ENCODE measurements around the gene RPP25L. TPM values are rescaled to one million over a fixed set of nuclear protein-coding genes. Genes with fewer than 3 reads are reported as not detected.

Gene RPP25L
- total RNA-seq, 1 donor: 19.2 TPM

GRCh38 chr9:34572092-34572491 is 39.8 kb downstream of the RPP25L start:
- H2AFZ ChIP-seq (ENCODE audit: low read length): no peak overlapping the region
- TF ChIP-seq CTCF (IDR thresholded peaks at IDR 0.05; ENCODE audit: extremely low read depth, low read depth, low read length): no peak
- H3K27me3 ChIP-seq (ENCODE audit: insufficient read depth, low read length): peaks cover 22% of the 10 kb centered on the region
- H3K9me3 ChIP-seq (ENCODE audit: low read depth, low read length): no peaks in the 10 kb centered on the region
- DNase-seq (ENCODE audit: insufficient read length, low spot score, missing footprints): no peak
- H3K79me2 ChIP-seq (ENCODE audit: insufficient read depth, low read length): no peaks in the 10 kb centered on the region
- no peaks in the 10 kb centered on the region for H4K20me1 ChIP-seq (ENCODE audit: insufficient read depth, low read length)
- H3K4me3 ChIP-seq (ENCODE audit: insufficient read depth, low read length): no peak overlapping the region
- H3K4me2 ChIP-seq (ENCODE audit: insufficient read depth, low read length): no peak overlapping the region
- no peak overlapping the region for H3K27ac ChIP-seq (ENCODE audit: low read depth, low read length)
- no peaks in the 10 kb centered on the region for H3K36me3 ChIP-seq (ENCODE audit: insufficient read depth, low read length)
- no peaks in the 10 kb centered on the region for H3K4me1 ChIP-seq (ENCODE audit: insufficient read depth, low read length)

GRCh38 chr9:34571481-34571810 is 40.5 kb downstream of the RPP25L start:
- Histone ChIP-seq H3K36me3 (ENCODE audit: insufficient read depth, low read length) (no peaks in the 10 kb centered on the region), H3K79me2 (ENCODE audit: insufficient read depth, low read length) (no peaks in the 10 kb centered on the region), H2AFZ (ENCODE audit: low read length) (no peak overlapping the region), H3K27ac (ENCODE audit: low read depth, low read length) (no peak overlapping the region), H4K20me1 (ENCODE audit: insufficient read depth, low read length) (no peaks in the 10 kb centered on the region), H3K9me3 (ENCODE audit: low read depth, low read length) (no peaks in the 10 kb centered on the region), H3K4me1 (ENCODE audit: insufficient read depth, low read length) (no peaks in the 10 kb centered on the region), H3K4me3 (ENCODE audit: insufficient read depth, low read length) (no peak overlapping the region), H3K4me2 (ENCODE audit: insufficient read depth, low read length) (no peak overlapping the region), H3K27me3 (ENCODE audit: insufficient read depth, low read length) (peaks cover 16% of the 10 kb centered on the region)
- DNase-seq (ENCODE audit: insufficient read length, low spot score, missing footprints): no peak
- TF ChIP-seq CTCF (IDR thresholded peaks at IDR 0.05; ENCODE audit: extremely low read depth, low read depth, low read length): no peak

DNA sequence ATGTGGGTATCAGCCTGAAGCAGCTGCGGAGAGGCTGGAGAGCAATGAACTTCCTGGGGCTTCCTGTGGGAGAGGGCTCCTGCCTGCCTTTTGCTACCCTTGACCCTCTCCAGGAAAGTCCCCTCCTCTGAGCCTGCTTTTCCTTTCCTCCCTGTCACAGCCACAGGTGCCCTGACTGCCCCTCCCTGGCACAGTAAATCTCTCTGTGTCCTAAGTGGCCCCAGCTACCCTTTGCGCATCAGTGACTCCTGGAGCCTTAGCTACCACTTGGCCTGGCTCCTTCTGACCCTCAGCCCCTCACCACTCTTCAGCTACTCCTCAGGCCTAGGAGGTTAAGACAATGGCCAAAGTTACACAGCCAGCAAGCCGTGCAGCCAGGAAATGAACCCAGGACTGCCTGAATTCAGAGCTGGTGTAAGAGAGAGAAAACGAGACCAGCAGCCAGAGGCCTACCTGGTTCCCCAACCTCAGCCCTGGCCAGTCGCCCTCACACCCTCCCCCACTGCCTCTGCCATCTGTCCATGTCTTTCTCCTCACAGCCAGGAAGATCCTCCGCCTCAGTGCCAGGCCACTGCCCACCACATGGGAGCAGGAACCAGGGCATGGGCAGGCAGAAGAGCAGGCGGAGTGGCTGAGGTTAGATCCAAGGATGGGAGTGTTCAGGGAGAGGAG is 41.0 kb downstream of the RPP25L start:
- no peaks in the 10 kb centered on the region for H3K9me3 ChIP-seq (ENCODE audit: low read depth, low read length)
- H3K4me2 ChIP-seq (ENCODE audit: insufficient read depth, low read length): no peak overlapping the region
- H2AFZ ChIP-seq (ENCODE audit: low read length): no peak overlapping the region
- H3K27me3 ChIP-seq (ENCODE audit: insufficient read depth, low read length): peaks cover 11% of the 10 kb centered on the region
- DNase-seq (ENCODE audit: insufficient read length, low spot score, missing footprints): no peak
- no peak overlapping the region for H3K4me3 ChIP-seq (ENCODE audit: insufficient read depth, low read length)
- H3K27ac ChIP-seq (ENCODE audit: low read depth, low read length): no peak overlapping the region
- no peak for TF ChIP-seq CTCF (IDR thresholded peaks at IDR 0.05; ENCODE audit: extremely low read depth, low read depth, low read length)
- no peaks in the 10 kb centered on the region for H3K36me3 ChIP-seq (ENCODE audit: insufficient read depth, low read length)
- H4K20me1 ChIP-seq (ENCODE audit: insufficient read depth, low read length): no peaks in the 10 kb centered on the region
- H3K4me1 ChIP-seq (ENCODE audit: insufficient read depth, low read length): no peaks in the 10 kb centered on the region
- no peaks in the 10 kb centered on the region for H3K79me2 ChIP-seq (ENCODE audit: insufficient read depth, low read length)

DNA sequence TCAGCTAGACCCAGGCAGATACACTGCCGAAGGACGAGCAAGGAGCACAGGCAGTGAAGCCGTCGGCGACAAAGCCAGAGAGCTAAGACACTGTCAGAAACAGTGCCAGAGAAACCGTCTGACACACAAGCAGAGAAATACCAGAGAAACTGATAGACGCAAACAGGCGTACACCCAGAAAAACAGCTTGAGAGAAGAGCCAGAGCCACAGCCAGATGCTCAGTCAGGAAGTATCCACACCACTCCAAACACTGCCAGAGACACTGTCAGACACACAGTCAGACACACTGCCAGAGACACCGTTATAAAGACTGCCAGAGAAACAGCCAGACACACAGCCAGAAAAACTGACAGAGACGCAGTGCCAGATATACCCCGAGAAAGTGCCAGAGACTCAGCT is 41.5 kb downstream of the RPP25L start:
- Histone ChIP-seq H3K36me3 (ENCODE audit: insufficient read depth, low read length) (no peaks in the 10 kb centered on the region), H3K4me2 (ENCODE audit: insufficient read depth, low read length) (no peak overlapping the region), H3K27ac (ENCODE audit: low read depth, low read length) (no peak overlapping the region), H3K79me2 (ENCODE audit: insufficient read depth, low read length) (no peaks in the 10 kb centered on the region), H3K4me3 (ENCODE audit: insufficient read depth, low read length) (no peak overlapping the region), H2AFZ (ENCODE audit: low read length) (no peak overlapping the region), H4K20me1 (ENCODE audit: insufficient read depth, low read length) (no peaks in the 10 kb centered on the region), H3K4me1 (ENCODE audit: insufficient read depth, low read length) (no peaks in the 10 kb centered on the region), H3K9me3 (ENCODE audit: low read depth, low read length) (no peaks in the 10 kb centered on the region), H3K27me3 (ENCODE audit: insufficient read depth, low read length) (peaks cover 11% of the 10 kb centered on the region)
- DNase-seq (ENCODE audit: insufficient read length, low spot score, missing footprints): no peak
- TF ChIP-seq CTCF (IDR thresholded peaks at IDR 0.05; ENCODE audit: extremely low read depth, low read depth, low read length): no peak
